ENCODE results near the gene GALNT1.

GRCh38 chr18:35581898-35582641 lies 530 bp downstream of the GALNT1 start:
- TF ChIP-seq CTCF (IDR thresholded peaks at IDR 0.05) (no peak), POLR2A (IDR thresholded peaks at IDR 0.05) (no peak)

Measured in testis (tissue), 2 donors.